ENCODE results near the gene ADGRE2. TPM values are rescaled to one million over a fixed set of nuclear protein-coding genes. Genes with fewer than 3 reads are reported as not detected.
"Not testable (repeated sequence)": the region's sequence is repeated elsewhere in the genome, so short reads cannot be mapped to it uniquely, and the experiment has no call there.

Gene ADGRE2
- total RNA-seq, 4 donors from 2014 or later: 0.05 to 0.40 (median 0.23) TPM

GRCh38 chr19:14782626-14783409, 4.5 kb upstream of the ADGRE2 start:
- Histone ChIP-seq H3K4me1 (no peaks in the 10 kb centered on the region), H3K4me3 (no peak overlapping the region), H3K36me3 (no peaks in the 10 kb centered on the region), H3K9me3 (no peaks in the 10 kb centered on the region), H3K27me3 (no peaks in the 10 kb centered on the region), H3K27ac (no peak overlapping the region)
- intact Hi-C loops (cut with DNase I; ENCODE audit: low total_unique reads) (no loop called here), in situ Hi-C loops (cut with MboI; ENCODE audit: low sequenced_read_pairs in 4 of 4) (no loop called here)
- DNase-seq (no peak), ATAC-seq (no peak)
- TF ChIP-seq POLR2A (IDR thresholded peaks at IDR 0.05) (no peak), CTCF (IDR thresholded peaks at IDR 0.05 in 4 of 5, conservative IDR thresholded peaks at IDR 0.05 in 1 of 5) (no peak)

- H3K4me3 ChIP-seq; in situ Hi-C loops (cut with MboI; ENCODE audit: low sequenced_read_pairs in 4 of 4); H3K9me3 ChIP-seq; H3K27ac ChIP-seq; DNase-seq; H3K27me3 ChIP-seq; H3K36me3 ChIP-seq; H3K4me1 ChIP-seq; intact Hi-C loops (cut with DNase I; ENCODE audit: low total_unique reads); ATAC-seq: not testable (repeated sequence)
These were observed 3.6 kb upstream of the ADGRE2 start for GRCh38 chr19:14781713-14782536.

GRCh38 chr19:14780622-14781225, 2.4 kb upstream of the ADGRE2 start:
- H3K4me3 ChIP-seq; intact Hi-C loops (cut with DNase I; ENCODE audit: low total_unique reads); H3K27me3 ChIP-seq; DNase-seq; ATAC-seq; H3K27ac ChIP-seq; H3K36me3 ChIP-seq; H3K4me1 ChIP-seq; H3K9me3 ChIP-seq; in situ Hi-C loops (cut with MboI; ENCODE audit: low sequenced_read_pairs in 4 of 4): not testable (repeated sequence)

- Histone ChIP-seq H3K4me3 (no peak overlapping the region), H3K27ac (no peak overlapping the region), H3K27me3 (peaks cover 0 to 10% (median 3%) of the 10 kb centered on the region in 3 donors), H3K36me3 (no peaks in the 10 kb centered on the region), H3K4me1 (no peaks in the 10 kb centered on the region), H3K9me3 (no peaks in the 10 kb centered on the region)
- DNase-seq: no peak
- ATAC-seq: no peak
- intact Hi-C loops (cut with DNase I; ENCODE audit: low total_unique reads): no loop called here
- in situ Hi-C loops (cut with MboI; ENCODE audit: low sequenced_read_pairs in 4 of 4): no loop called here
- TF ChIP-seq POLR2A (IDR thresholded peaks at IDR 0.05): no peak
- no peak for TF ChIP-seq CTCF (IDR thresholded peaks at IDR 0.05 in 4 of 5, conservative IDR thresholded peaks at IDR 0.05 in 1 of 5)
These were observed 791 bp upstream of the ADGRE2 start for GRCh38 chr19:14779151-14779550.

GRCh38 chr19:14777645-14778044, 715 bp downstream of the ADGRE2 start:
- intact Hi-C loops (cut with DNase I; ENCODE audit: low total_unique reads); ATAC-seq; H3K27me3 ChIP-seq; H3K27ac ChIP-seq; DNase-seq; H3K4me3 ChIP-seq; H3K36me3 ChIP-seq; in situ Hi-C loops (cut with MboI; ENCODE audit: low sequenced_read_pairs in 4 of 4); H3K9me3 ChIP-seq; H3K4me1 ChIP-seq: not testable (repeated sequence)

Data from gastrocnemius medialis (tissue), 4 donors.